ENCODE data around the gene AIG1.

Gene AIG1

DNA sequence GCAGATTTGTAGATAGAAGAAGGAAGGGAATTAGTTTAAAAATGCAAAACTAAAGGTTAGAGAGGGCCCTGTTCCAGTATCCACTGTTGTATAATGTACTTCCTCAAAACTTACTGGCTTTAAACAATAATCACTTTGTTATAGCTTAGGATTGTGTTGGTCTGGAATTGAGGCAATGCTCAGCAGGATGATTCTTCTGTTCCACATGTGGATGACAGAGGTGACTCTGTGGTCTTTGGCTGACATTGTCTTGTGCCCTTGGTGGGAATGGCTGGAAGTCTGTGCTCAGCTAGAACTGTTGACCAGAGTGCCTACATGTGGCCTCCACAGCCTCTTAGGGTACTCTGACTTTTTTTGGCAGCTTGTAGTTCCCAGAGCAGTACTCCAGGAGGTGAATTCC lies 143.4 kb downstream of the AIG1 start:
- DNase-seq: no peak

DNA sequence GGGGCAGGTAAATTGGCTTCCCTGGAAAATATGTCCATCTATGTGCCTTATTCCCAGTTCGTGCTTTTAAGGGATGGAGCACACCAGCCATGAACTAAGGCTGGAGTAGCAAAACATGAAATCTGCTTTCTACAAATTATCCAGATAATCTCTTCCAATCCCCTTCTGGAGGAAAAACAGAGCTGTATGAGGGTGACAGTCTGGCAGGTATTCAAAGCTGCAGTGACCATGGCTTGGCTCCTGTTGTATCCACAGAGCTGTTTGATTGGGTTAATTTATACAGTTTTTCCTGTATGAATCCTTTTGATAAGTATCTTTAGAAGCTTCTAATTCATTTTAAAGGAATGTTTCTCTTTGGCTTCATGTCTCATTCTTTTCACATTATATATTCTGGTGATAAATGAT lies 144.4 kb downstream of the AIG1 start:
- no peak for DNase-seq

DNA sequence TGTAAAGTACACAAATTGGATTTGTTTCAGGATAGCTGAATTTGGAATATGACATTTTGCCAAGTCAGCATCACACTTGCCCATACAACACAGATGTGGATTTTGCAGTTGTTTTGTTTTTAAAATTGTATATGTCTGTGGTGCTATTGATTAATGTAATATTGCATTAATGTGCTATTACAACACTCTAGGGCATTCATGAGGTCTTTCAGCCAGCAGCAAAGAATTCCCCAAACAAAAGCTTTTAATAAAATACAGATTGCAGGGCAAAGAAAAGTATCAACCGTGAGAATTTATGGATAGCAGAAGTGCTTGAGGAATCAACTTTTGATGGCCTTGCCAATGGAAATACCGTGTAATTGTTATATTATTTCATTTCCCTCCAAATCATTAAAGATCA lies 144.9 kb downstream of the AIG1 start:
- no peak for DNase-seq

DNA sequence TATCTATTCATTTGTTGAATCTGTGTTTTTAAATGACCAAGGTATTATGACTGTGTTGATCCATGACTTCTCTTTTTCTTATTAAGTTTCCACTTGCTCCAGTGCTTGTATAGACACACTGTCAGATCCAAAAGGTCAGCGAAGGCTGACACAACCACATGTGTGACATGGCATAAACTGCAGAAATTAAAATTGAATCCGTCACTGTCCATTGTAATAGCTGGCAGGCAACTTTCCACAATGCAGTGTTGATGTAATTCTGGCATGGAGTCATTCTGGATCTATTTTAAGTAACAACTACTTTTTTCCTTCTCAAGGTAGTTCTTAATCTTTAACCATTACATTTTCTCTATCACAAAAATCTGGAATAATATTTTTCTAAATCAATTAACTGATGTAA lies 145.3 kb downstream of the AIG1 start:
- peak; percentile 48 for DNase-seq

DNA sequence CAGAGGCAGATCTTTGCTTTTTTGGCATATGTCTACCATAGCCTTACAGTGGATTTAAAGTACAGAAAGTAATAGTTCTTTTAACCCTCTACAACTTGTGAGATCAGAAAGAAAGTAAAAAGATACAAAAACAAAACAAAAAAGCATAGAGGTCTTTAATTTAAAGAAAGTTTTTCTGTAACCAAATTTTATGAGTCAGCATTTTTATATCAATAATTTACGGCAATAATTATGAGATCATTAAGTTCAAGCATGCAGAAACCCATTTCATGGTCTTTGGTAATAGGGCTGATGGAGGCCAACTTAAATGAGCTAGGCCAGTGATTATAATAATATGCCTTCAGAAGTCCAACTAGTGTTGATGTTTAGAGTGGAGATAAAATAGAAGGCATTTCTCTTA lies 145.9 kb downstream of the AIG1 start:
- DNase-seq: no peak

DNA sequence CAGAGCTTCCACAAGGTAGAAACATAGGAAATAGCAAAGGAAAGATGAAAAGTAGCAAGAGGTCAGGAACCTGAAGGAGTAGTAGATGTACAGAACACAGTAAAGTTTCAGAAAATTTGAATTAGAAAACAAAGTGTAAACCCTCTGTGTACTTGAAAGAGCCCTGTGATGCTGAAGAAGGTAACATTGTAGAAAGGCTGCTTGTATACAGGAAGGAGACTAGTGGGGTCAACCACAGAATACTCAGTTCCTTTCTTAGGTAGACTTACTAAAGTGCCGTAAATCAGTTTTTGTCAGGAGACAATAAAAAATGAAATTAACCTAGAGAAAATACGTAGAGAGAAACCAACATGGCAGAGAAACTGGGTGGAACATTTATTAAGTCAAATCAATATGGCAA lies 149.7 kb downstream of the AIG1 start:
- DNase-seq: no peak

DNA sequence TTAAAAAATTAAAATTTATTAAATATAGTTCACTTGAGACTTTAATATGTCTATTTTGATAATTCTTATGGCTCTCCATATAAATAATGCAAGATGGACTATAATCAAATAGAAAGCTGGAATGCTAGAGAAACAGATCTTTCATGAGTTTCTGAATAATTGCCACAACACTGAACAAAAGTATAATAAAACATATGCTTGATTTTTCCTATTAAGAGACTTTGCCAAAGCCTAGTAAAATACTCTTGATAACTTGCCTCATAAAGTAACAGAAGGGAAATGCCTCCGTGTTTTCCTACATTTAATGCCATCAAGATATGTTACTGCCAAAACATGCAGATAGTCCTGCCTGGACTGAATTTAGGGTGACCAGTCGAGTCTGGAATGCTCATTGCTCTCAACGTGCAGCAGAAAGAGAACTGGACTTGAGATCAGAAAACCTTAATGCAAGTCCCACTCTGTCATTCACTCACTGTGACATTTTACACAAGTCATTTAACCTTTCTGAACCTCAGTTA lies 153.2 kb downstream of the AIG1 start:
- DNase-seq: no peak

DNA sequence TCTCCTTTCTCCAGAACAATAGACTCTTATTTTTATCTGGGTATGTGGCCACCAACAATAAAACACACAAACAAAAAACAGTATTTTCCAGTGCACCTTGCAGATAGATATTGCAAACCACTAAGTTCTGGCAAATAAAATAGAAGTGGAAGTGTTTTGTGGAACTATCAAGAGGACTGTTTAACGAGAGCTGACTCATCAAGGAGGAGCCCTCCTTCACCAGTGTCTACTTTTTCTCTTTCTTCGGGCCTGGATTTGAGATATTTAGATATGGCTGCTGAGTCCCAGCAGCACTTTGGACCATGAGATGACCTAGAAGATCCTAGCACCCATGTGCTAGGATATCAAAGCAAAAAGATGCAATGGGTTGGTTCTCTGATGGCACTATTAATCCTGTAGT lies 154.7 kb downstream of the AIG1 start:
- DNase-seq: no peak

DNA sequence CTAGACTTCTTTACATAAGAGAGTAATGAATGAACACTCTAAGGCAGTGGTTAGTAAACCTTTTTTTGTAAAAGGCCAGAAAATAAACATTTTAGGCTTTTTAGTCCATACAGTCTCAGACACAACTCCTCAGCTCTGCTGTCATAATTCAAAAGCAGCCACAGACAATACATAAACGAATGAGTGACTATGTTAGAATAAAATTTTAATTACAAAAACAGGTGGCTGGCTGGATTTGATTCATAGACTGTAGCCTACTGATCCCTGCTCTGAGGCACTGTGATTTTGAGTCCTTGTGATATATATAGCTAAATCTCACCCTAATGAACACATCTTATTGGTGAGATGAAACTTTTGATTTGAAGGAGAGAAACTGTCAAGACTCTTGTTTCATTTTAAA lies 155.1 kb downstream of the AIG1 start:
- no peak for DNase-seq

DNA sequence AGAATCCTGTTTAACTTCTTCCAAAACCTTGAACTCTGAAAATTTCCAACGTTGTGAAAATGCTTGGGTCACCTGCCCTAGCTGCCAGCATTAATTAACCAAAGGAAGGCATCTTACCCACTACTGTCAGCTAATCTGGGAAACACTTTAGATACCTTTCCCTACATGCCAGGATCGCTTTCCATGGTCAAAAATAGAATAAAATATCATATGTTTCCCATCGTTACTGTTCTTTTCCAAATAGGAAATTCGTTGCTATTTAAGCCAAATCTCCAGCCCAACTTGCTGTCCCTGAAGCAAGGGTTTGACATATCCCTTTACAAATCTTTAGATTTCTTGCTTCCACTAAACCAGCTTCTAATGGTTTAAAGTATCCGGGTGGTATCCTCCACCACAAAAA lies 157.5 kb downstream of the AIG1 start:
- DNase-seq: no peak

DNA sequence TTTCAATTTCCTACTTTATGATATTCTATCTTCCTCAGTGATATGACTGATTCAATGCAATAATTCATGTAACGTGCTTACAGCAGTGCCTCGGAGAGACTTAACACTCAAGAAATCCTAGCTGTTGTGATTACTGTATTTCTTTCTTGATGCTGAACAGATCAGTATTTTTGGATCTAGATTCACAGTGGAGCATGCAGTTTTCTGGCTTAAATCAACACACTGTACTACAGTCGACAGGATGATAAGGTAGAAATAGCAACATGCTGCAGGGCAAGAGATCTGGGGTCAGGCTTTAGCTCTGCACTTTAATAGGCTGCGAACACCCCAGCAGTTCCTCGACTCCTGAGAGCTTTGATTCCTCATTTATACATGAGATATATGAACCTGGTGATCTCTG lies 161.0 kb downstream of the AIG1 start:
- no peak for DNase-seq

DNA sequence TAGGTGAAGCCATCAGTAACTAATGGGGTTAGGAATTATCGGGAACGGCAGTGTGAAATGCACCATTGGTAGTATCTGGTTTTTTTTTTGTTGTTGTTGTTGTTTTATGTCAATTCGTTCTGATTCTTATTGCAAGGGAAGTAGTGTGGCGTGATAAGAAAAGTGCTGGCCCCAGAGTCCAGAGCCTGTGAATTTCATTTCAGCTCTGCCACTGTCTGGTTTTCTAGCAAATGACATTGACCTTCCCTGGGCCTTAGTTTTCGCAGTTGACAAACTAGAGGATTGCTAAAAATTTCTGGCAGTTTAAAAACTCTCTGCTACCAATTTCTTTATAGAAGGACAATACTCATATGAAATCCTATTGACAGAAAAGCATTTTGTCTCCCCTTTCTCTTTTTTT lies 161.6 kb downstream of the AIG1 start:
- DNase-seq: no peak

DNA sequence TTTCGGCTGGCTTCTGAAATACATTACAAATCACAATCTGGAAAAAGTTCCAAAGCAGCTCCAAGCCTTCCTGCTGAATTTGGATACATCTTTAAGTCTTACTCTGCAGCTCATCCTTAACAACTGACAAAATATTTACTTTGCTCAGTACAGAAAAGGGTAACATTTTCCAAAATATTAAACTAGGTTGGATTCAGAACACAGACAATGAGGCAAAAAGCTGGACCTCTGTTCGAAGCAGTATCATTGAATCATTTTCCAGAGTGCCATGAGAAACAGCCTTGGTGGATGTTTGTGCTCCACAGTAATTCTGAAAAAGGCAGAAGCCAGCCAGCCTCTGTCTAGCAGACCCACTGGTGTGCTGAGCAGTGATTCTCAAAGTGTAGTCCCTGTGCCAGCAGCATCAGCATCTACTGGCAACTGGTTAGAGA lies 162.1 kb downstream of the AIG1 start:
- peak; percentile 40 for DNase-seq

DNA sequence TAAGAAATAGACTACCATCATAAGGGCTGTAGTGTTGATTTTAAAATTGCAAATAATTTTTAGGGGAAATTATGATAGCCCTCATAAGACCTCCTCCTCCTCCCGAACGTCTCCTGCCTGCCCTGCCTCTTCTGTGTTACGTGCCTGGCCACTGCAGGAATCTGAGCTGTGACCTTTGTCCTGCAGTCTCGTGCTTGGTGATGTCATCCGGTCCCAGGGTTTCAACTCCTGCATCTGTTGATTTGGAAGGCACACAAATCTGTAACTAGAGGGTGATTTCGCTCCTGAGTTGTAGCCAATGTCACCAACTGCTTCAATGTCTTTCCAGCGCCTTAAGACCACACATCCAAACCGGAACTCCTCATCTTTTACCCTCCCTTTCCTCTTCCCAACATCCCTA lies 163.2 kb downstream of the AIG1 start:
- DNase-seq: no peak

DNA sequence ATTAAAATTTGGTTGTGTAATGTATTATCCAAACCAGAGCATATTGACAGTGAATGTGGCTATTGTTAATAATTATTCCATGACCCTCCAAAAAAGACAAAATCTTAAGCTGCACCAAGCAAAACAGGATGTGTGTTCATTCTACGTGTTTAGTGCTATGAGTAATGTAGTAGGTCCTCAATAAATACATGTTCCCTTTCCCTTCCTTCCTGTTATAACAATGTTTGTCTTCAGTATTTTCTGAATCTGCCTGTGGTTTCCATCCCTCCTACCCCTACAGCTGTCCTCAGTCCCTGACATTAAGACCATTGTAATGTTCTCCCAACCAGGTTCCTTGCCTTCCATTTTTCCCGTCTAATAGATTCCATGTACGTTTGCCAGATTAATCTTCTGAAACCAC lies 163.8 kb downstream of the AIG1 start:
- DNase-seq: no peak

DNA sequence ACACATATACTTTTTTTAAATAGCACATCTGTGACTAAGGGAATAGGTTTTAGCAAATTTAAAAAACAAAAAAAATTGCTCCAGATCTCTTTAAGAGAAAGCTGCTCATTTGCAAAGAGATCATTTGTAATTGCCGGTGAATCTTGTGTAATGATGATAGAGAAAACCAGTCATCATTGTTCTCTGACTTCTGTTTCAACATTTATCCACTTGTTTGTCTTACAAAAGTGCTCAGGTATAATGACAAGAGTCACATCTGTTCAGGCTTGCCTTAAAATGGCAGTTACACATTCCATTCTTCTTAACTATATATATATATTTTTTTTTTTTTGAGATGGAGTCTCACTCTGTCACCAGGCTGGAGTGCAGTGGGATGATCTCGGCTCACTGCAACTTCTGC lies 165.2 kb downstream of the AIG1 start:
- no peak for DNase-seq

DNA sequence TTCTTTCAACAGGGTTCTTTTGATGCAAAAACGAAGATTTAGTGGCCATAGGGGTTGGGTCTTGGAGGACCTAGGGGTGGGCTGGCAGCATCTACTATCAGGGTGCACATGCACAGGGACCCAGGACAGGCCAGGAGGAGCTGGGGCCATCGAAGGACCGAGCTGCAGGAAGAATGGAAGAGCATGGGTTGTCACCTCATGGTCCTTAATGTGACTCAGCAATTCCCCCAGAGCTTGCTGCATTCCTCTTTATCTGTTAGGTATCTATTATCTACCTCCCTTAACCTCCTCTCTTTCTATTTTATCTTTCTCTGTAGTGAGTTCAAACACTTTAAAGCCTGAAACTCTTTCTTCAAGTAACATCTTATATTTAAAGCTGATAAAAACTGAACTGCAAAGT lies 167.0 kb downstream of the AIG1 start:
- no peak for DNase-seq

DNA sequence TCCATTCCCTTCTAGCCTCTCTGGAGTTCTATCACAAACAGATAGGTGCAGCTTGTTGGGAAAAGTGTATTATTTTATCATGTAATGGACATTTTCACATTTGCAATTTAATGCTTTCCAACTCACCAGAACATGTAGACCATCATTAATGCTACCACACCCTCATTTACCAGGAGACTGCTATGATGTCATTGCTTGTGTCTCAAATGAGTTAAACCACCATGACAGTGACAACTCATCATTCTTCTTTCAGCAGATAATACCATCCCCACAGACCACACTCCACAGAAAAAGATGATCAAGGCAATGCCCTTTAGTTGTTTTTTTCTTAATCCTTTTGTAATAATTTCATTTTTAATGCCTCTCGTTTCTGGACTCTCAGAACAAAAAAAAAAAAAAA lies 168.7 kb downstream of the AIG1 start:
- DNase-seq: no peak

DNA sequence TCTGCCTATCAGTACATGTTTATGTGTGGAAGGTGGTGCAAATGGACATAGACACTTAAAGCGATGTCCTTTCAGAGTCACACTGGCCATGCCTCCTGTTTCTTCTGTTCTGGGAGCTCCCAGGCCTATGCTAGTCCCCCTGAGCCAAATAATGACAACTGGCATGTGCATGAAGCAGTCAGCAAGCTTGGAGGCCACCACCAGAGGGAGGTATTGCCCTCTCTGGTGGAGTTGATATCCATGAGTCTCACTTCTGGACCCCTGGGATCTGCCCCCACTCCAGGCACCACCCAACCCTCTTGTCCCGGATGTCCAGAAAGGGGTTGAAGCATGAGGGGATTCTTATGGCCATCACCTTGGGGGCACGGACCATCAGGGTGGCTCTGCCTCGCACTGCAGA lies 172.2 kb downstream of the AIG1 start:
- DNase-seq: peak; percentile 13

DNA sequence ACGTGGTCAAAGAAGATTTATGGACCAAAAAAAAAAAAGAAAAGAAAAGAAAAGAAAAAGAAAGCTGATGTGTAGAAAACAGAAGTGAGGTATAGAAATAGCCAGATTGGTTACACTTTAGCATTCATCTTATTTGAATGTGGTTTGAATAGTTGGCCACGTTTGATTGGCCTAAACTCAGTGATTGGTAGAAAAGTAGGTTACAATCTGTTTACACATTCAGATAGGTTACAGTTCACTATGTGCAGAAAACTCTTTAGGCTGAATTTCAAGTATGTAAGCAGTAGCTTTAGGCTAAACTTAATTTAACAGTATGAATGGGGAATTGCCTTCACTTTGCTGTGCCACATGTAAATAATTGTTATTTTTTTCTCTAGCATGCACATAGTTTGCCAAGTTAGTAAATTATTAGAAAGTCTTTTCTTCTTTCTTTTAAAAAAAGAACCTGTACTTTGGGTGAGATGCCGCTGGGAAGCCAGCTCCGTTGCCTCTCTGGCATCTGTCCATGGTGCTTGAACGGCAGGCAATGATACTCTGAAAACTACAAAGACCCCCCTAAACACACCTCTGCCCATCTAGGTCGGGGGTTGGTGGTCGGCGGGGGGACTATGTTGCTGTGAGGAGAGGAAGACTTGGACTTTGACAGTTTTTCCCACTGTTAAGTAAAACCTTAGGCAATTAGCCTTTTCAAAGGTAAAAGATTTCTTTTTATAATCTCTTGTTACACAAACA lies 173.0 kb downstream of the AIG1 start:
- DNase-seq: no peak

DNA sequence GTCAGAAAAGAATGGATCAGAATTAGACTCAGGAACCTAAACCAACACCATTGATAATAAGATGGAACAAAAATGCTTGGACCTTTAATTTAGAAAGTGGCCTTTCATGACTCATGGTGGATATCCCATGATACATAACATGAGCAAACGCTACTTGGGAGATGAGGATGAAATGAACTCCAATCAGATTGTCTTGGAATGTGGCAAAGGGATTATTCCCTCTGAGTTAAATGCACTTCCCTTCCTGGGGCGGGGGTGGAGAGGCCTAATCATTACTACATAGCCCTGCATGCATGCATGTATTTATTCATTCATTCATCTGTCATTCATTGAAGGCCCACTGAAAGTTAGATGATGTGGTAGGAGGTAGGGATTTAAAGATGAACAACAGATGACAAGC lies 174.0 kb downstream of the AIG1 start:
- no peak for DNase-seq

DNA sequence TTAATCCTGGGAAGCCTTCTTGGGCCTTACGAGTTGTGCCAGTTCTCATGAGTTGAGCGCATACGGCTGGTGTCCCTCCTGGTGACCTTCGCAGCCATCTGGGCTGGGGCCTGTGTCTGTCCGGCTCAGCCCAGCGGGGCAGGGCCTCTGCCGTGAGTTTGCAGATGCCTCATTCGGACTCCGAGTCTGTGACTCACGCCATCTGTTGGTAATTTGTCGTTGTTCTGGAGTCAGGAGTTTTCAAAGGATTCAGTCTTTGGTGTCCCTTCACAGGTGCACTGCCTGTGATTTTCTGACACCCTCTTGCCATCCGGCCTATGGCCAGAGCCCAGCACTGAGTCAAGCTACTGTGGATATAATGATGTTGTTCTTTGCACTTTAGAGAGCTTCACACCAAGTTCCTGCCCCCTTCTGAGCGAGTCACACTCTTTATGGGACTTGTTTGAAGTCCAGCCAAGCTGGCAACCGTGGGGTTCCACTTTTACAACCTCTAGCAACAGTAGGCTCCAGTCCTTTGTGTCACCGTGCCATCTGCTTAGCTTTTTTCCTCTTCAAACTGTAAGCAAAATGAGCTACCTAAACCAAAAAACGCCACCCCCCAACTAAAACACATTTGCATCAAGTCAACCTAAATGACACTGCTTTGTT lies 175.6 kb downstream of the AIG1 start:
- DNase-seq: peak; percentile 68

DNA sequence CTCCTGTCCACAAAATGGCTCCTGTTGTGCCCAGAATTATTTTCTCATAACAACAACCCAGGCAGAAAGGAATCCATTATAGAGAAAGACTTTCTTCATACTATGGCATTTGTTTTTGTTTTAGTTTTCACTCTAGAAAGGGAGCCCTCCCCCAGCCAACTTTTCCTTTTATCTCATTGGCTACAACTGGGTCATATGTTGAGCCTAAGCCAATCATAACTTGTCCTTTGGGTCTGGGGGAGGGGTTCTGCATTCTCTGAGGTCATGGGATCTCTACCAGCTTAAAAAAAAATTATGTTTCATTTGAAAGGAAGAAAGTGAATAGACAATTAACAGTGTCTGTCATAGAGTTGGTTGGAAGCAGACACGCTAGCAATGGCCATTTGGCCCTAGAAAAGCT lies 177.6 kb downstream of the AIG1 start:
- DNase-seq: no peak

DNA sequence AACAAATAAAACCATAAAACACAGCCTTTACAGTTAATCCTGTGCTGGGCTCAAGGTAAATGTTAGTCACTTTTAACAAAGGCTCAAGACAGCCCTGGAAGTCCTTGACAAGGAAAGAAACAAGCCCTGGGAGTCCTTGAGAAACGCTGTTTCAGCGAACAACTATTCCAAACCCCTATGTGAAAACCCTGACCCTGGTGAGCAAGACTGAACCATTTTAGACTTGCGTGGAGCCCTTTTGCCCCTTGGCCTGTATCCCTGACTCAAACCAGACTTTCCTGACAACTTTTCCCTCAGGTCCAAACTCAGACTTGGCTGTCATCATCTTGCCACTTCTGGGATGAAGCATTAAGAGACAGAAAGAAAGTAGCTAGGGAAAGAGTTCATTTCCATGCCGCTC lies 180.4 kb downstream of the AIG1 start:
- no peak for DNase-seq

DNA sequence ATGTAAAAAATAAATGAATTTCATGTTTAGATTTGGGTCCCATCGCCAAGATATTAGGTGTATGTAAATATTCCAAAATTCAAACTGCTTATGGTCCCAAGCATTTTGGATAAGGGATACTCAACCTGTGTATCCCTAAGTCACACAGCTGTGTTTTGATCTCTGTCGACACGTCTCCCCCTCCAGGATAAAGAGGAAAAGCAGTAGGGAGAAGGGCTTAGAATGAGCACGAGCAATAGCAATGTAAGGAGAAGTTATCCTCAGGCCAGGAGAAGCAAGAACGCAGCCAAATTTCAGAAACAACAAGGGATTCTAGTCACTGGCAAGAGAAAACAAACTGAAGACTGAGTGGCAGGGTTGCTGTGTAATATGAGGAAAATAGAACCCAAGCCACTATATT lies 181.2 kb downstream of the AIG1 start:
- no peak for DNase-seq
